ENCODE results near the gene EVPL.

Gene EVPL

GRCh38 chr17:76072148-76072858, 45.2 kb upstream of the EVPL start, which contains the start of gene SRP68 (continued):
- TF ChIP-seq ZNF692 (tag by site-specific recombination; IDR thresholded peaks at IDR 0.05) (peak; percentile 56; the same call in 1 of the 2 replicates), ZNF324 (tag by site-specific recombination; IDR thresholded peaks at IDR 0.05) (0 out of 2 replicates have a peak, but pooled peaks have one; percentile 40), ZNF529 (tag by site-specific recombination; IDR thresholded peaks at IDR 0.05; ENCODE audit: insufficient replicate concordance) (no peak), ZNF585B (tag by site-specific recombination; IDR thresholded peaks at IDR 0.05) (no peak), ZNF580 (tag by site-specific recombination; IDR thresholded peaks at IDR 0.05) (no peak), PATZ1 (tag by site-specific recombination; IDR thresholded peaks at IDR 0.05) (peak; percentile 25; the same call in 1 of the 2 replicates), ZBTB49 (tag by site-specific recombination; IDR thresholded peaks at IDR 0.05; ENCODE audit: low read depth) (no peak), ZBTB1 (tag by site-specific recombination; IDR thresholded peaks at IDR 0.05) (no peak), ZNF211 (tag by site-specific recombination; IDR thresholded peaks at IDR 0.05; ENCODE audit: low read depth) (no peak), IKZF3 (tag by site-specific recombination; IDR thresholded peaks at IDR 0.05) (no peak), ZNF561 (tag by site-specific recombination; IDR thresholded peaks at IDR 0.05; ENCODE audit: borderline replicate concordance) (peak; percentile 68; the same call in 1 of the 2 replicates), ZNF488 (tag by site-specific recombination; IDR thresholded peaks at IDR 0.05) (no peak), YY1 (tag by site-specific recombination; IDR thresholded peaks at IDR 0.05) (peak; percentile 95), ZNF24 (tag by site-specific recombination; IDR thresholded peaks at IDR 0.05) (no peak), ZNF19 (tag by site-specific recombination; IDR thresholded peaks at IDR 0.05; ENCODE audit: low read depth) (no peak), HIC1 (tag by site-specific recombination; IDR thresholded peaks at IDR 0.05) (no peak), ZNF391 (tag by site-specific recombination; IDR thresholded peaks at IDR 0.05; ENCODE audit: borderline replicate concordance, low read depth) (peak; percentile 79), ZNF548 (tag by site-specific recombination; IDR thresholded peaks at IDR 0.05) (no peak), ZNF544 (tag by site-specific recombination; IDR thresholded peaks at IDR 0.05) (no peak), ZNF169 (tag by site-specific recombination; IDR thresholded peaks at IDR 0.05) (no peak), BCL11B (tag by site-specific recombination; IDR thresholded peaks at IDR 0.05; ENCODE audit: low read depth) (no peak), HOXC10 (CRISPR knock-in tag; IDR thresholded peaks at IDR 0.05) (no peak), ZNF366 (tag by site-specific recombination; conservative IDR thresholded peaks at IDR 0.05) (no peak), MZF1 (tag by site-specific recombination; IDR thresholded peaks at IDR 0.05; ENCODE audit: borderline replicate concordance) (no peak), ZNF549 (tag by site-specific recombination; IDR thresholded peaks at IDR 0.05) (no peak), GFI1B (tag by site-specific recombination; IDR thresholded peaks at IDR 0.05) (no peak), ZSCAN30 (tag by site-specific recombination; IDR thresholded peaks at IDR 0.05) (no peak), ZNF138 (tag by site-specific recombination; IDR thresholded peaks at IDR 0.05; ENCODE audit: borderline replicate concordance) (no peak), MEIS1 (CRISPR knock-in tag; IDR thresholded peaks at IDR 0.05; ENCODE audit: borderline replicate concordance) (no peak), ZNF112 (tag by site-specific recombination; IDR thresholded peaks at IDR 0.05) (no peak)

Measured in HEK293 (cell line).